ENCODE results near the gene KMT2C.

KMT2C gene

DNA sequence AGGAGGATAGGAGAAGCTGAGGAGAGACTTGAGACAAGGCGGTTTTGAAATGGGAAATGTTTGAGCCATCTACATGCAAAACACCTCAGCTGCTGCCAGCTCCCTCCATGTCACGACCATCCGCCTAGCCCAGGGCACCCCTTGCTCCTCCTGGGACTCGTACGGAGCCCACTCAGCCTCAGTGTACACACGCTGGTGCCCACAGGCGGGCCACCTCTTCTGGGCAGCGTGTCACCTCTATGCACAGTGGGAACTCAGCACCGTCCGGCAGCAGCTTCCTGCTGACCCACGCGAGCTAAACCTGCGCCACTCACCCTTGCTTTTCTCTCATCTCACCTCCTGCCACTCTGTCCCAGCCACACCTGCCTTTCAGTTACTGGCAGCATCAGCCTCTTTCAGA is 302.0 kb downstream of the KMT2C start:
- no peak for DNase-seq

DNA sequence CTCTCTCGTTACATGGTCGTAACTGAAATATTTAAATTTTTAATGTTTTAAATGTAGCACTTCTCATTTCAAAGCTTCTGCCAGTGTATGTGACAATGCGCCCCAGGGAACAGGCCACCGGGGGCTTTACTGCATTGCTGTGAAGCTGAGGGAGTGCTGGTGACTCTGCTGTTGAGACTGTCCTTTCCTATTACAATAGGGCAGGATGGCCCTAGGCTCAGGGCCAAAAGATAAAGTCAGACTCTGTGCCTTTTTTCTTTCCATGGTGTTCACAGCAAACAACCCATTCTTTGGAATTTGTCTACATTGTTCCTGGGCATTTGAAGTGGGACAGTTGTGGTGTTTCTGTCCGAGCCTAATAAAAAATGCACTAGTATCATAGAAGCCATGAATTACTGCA is 303.0 kb downstream of the KMT2C start:
- DNase-seq = no peak

DNA sequence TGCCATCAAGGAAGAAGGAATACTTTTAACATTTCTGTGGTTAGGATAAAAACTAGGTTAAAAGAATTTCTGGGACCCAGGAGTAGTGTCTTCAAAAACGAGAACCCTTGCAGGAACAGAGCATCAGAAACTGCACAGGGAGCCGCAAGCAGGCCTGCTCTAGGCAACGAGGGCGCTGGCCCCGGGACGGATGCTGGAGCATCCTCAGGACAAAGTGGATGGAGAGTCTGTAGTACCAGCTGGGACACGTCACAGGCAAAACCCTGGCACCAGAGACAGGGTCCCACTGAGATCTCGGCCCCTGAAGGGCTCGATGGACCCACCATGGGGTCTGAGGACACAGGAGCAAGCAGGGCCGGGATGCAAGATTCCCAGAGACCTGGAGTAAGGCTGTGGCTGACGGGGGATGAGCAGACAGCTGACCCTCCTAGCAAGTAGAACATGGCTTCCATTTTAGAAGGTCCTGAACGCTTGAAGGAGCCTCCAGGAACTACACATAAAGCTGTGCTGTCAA is 303.8 kb downstream of the KMT2C start:
- no peak for DNase-seq

DNA sequence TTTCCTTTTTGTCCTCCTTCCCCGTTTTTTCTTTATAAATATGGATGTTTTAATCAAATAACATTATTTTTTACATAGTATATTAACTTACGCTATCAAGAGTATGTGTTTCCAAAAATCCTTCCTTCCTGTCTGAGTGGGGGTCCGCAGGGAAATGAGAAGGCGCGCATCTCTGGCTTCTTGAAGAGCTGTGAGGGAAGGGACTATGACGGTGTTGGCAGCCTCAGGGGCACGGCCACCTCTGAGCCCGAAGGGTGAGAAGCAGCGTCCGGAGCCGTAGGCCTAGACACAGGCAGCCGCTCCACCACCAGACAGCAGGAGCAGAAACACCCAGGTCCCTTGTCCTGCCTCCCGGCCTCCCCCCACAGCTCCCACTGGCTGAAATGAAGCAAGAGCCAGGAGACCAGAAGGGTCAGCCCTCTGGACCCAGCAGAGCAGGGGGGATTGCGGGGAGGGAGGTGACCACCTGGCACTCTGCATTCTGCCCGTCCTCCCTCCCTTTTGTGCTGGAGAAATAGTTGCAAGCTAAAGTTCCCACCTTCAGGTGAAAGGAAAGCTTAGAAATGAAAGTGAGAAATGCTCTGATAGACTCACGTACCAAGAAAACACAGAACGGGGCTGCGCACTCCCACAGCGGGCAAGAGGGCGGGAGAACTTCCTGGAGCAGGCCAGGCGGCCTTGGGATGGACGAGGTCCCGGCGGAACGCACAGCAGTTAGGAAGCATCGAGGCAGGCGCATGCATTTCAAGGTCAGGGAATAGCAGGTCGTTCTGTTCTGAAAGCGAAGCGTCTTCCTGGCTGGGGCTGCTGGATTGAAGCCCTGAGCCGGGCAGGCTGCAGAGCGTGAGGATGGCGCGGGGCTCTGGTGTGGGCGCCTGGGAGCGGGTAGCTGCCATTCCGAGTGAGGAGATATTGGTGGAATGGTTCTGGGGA is 304.9 kb downstream of the KMT2C start:
- DNase-seq = no peak

DNA sequence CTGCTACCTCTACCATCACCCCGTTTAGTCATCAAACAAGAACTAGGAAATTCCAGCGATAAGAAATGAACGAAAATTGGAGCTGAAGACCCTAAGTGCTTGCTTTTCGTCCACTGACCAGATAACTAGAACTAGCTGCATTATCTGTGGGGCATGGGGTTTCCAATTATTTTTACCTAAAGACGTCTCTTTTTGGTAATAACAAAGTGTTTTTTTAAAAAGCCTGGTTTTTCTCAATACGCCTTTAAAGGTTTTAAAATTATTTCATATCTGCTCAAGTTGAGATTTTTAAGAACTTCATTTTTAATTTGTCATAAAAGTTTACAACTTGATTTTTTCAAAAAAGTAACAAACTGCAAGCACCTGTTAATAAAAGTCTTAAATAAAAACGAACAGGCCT is 306.1 kb downstream of the KMT2C start:
- DNase-seq = no peak

DNA sequence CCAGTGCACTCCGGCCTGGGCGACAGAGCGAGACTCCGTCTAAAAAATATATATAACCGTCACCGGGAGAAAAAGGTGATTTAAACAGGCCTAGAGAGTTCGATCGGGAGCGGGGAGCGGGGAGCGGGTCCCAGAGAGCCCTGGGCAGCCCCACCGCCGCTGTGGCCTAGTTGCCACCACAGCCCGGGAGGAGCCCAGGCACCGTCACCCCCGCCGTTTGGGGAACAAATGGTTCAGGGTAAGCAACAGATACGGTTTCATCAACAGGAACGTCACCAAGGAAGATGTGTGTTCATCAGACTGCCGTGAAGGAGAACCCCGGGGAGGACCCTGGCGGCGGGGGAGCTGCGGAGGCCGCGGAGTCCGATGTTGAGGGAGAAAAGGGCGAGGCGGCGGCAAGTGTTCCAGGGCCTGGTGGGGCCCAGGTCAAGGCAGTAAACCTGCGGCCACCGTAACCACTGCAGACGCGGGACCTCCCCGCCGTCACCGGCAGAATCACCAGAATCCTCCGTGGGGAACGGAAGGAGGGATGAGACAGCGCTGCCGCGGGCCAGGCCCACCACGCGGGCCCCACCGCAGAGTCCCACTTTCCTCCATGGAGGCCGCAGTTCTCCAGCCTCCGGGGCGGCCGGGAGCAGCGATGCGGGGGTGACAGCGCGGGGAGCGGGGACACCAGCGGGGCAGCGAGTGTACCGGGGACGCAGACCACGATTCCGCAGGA is 306.9 kb downstream of the KMT2C start:
- no peak for DNase-seq

DNA sequence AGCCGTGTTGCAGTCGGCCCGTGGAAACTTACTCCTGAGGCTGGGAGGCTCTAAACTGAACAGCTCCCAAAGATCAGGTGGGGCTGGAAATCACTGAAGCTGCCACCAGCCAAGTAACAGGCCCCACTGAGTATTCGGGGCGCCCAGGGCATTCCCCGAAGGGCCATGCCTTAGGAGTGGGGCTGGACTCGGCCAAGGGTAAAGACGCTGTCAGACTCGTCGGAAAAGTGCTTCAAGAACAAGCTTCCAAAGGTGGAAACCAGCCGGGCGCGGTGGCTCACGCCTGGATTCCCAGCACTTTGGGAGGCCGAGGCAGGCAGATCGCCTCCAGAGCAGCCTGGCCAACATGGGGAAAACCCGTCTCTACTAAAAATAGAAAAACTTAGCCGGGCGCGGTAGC is 307.6 kb downstream of the KMT2C start:
- DNase-seq = no peak

DNA sequence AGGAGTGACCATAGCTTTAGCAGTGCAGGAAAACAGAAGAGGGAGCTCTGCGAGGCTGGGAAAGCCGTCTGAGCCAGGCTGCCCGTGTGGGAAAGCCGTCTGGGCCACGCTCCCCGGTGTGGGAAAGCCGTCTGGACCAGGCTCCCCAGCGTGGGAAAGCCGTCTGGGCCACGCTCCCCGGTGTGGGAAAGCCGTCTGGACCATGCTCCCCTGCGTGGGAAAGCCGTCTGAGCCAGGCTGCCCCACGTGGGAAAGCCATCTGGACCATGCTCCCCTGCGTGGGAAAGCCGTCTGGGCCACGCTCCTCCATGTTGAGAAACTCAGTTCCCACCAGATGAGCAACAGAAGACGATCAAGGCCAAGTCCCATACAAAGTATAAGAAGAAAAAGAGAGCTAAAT is 308.6 kb downstream of the KMT2C start:
- DNase-seq = no peak

DNA sequence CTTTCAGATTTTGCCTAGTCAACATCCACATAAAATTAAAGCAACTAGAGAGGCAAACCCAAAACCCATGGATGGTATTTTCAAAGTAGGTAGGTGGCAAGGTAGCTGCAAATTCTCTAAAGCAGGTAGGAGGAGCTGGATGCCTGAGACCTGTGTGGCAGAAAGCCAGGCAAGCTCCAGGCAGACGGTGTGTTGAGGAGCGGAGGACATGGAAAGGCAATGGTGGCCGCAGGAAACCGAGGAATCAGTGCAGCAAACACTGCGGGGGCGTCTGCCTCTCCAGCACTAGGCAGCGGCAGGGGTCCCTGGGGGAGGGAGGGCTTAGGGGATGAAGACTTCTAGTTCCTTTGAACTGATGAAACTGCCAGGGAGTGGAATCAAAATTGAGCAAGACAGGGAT is 309.1 kb downstream of the KMT2C start:
- DNase-seq = no peak

DNA sequence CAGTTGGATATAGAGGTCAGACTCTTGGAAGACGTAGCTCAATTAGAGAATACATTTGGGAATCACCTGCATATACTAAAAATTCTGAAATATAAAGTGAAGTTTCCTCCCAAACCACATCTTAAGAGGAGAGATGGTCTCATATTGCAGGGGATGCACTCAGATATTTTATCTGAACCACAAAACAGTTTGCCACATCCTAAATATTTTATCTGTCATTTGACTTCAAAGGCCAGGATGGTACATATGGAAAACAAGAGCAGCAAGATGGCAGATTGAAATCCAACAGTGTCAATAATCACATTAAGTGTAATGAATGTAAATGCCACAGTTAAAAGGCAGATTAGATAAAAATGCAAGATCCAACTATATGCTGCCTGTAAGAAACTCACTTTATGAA is 313.3 kb downstream of the KMT2C start:
- DNase-seq = no peak

DNA sequence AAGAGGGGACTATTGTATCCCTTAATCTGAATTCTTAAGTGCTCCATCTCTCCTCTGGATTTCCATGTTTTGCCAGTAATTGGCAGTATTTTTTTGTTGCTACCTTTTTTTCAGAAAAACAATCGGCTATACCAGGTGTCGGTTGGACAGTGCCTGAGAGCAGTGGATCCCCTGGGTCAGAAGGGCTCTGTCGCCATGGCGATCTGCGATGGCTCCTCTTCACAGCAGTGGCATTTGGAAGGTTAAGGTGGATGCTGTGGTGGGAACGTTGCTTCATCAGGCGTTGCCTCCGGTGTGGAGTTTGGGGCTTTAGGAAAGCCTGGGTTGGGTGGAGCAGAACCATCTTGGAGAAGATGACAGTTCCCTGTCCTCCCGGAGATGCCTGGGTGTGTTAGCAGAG is 314.4 kb downstream of the KMT2C start:
- DNase-seq = no peak

DNA sequence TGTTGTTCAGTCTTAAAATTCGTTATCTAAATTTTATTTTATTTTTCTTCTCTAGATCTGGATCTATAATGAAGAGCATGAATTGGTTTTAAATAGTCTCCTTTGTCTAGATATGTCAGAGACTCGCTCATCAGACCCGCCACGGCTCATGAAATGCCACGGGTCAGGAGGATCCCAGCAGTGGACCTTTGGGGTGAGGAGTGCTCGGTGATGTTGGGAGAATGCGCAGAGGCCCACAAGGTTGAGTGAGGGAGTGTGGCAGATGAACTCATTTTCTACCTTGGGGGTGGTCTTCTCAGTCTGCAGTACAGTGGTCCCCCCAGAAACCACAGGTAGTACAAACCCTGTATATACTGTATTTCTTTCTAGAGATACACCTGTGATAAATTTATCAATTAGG is 315.0 kb downstream of the KMT2C start:
- no peak for DNase-seq

DNA sequence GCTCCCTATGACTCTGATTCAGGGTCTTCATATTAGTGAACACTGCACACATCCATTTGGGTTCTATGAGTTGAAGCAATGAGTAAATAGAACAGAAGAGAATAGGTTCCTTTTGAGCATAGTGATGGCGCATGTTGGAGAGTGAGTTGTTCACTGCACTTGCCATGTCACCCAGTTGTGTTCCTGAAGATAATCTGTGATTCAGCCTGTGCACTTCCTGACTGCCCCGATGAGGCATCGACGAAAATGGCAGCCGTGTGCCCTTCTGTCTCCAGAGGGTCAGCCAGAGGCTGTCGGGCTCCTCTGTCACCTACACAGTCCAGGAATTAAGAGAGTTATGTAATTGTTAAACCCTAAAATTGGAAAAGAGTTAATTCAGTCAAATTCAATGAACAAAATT is 315.6 kb downstream of the KMT2C start:
- DNase-seq = no peak

DNA sequence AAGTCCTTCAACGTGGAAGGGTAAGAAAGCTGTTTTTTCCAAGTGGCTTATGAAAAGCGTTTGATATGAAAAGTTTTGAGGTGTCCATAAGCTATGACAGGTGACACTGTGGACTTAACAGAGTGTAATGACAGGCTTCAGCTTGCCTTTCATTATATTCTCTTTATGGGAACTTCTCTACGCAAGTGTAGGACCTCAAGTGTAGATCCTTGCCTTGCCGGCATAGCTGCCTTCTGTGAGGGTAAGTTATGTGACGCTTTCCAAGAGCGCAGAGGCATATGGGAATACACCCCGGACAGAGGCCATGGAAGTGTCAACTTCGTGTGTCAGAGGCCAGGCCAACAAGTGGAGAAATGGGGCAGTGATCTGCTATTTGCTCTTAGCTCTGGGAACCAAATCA is 318.4 kb downstream of the KMT2C start:
- no peak for DNase-seq

DNA sequence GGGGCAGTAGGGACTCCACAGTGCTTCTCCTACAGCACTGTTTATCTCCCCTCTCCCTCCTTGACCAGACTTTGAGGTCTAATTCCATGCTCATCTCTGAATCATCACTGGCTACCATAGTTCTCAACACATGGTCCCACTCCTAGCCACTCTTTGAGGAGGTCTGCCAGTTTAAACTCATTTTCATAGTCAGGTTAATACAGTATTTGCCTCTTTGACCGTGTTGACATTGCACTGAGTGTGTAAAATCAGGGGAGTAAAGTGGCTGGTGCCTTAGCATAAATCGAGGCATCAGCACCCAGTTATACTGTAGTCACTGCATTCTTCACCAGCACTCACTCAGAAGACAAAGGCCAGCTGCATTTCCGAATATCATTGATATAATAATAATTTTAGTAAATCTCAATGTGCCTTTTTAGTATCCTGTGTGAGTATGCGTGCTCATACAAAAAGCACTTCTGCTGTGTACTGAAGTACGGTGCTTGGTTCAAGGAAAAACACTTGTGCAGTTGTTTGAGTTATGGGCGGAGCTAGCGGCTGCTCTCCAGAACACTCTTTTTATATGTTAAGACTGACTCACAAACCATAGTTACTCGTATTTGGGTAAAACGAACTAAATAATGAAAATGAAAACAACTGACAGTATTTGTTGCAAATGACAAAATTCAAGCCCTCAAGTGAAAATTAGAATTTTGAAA is 320.6 kb downstream of the KMT2C start:
- no peak for DNase-seq

DNA sequence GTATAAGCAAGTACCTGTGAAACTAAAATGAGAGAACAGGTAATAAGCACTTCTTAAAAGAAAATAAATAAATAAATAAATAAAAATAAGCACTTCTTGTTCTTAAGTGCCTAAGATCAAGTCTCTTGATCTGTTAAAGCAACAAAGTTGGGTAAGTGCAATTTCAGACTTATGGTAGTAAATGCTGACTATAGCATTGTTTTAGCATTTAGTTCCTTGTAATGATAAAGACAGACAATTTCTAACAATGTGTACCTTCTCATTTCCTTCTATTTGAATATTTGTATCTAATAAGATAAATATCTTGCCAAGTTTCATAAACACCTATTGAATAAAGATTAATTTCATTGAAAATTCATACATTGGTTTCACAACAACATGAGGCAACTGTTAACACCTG is 323.0 kb downstream of the KMT2C start:
- no peak for DNase-seq

DNA sequence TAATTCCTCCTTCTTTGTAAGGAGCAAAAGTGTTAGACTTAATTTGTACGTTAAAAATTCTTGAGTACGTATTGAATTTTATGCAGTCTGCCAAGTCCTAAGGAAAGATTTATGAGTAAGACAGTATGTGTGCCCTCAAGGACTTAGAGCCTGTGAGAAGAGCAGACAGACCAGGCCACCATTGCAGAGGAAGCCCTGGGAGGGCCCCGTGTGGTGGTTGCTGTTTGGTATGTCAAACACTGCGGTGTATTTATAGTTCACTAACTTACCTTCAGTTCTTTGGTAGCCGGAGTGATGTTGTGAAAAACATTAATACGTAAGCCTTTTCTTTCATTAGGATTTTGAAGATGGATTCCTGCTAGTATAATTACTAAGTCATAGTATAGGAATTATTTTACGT is 327.4 kb downstream of the KMT2C start:
- no peak for DNase-seq

DNA sequence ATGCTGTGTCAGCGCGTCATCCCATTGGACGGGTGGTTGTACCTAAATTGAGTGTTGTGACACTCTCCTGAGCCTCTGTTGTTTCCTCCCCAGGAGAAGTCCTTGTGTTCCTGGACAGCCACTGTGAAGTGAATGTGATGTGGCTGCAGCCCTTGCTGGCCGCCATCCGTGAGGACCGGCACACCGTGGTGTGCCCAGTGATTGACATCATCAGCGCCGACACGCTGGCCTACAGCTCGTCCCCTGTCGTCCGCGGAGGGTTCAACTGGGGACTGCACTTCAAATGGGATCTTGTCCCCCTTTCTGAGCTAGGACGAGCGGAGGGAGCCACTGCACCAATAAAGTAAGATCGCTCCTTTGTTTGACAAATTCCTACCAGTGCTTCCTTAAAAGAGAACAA is 327.9 kb downstream of the KMT2C start:
- DNase-seq = no peak

DNA sequence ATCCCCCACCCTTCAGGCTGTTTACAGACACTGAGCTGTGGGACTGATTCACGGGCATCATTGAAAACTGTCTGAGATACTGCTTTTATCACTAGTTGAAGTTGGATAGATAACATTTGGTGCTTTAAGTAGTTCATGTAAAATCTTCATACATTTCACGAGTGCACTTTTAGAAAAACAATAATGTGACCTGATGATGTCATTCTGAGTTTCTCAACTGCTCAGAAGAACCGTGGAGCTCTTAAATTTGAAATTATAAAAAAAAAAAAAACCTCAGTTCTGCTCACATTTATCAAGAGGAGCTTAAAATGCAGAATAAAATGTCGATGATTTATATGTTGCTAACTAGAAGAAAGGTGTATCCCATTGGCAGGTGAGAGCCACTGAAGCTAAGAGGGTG is 328.8 kb downstream of the KMT2C start:
- DNase-seq = no peak

DNA sequence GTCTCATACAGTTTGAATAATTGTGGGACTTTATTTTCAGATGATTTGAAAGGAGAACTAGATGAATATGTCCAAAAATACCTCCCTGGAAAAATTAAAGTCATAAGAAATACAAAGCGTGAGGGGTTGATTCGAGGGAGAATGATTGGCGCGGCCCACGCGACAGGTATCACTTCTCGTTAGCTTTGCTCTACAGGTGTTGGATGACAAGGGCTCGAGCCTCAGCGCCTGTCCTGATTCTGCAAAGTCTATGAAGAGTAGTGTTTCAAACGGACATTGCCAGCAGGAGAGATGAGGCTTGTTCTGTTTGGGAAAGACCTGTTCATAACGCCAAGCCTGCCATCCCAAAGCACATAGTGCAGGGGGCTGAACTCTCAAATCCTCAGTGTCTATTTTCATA is 330.6 kb downstream of the KMT2C start:
- DNase-seq = no peak

DNA sequence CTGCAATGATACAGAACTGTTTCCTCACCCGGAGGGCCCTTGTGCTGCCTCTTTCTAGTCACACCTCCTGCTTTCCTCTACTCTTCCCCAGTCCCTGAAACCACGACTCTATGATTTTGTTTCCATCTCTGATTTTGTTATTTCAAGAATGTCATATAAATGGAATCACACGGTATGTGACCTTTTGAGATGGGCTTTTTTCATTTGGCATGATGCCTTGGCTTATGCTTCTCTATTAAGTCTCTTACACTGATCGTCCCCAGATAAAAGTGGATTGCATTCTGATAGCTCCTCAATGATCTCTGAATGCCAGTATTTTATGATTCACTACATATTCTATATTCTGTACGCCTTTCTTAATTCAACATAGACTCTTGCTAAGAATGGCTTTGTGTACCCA is 332.1 kb downstream of the KMT2C start:
- DNase-seq = no peak

DNA sequence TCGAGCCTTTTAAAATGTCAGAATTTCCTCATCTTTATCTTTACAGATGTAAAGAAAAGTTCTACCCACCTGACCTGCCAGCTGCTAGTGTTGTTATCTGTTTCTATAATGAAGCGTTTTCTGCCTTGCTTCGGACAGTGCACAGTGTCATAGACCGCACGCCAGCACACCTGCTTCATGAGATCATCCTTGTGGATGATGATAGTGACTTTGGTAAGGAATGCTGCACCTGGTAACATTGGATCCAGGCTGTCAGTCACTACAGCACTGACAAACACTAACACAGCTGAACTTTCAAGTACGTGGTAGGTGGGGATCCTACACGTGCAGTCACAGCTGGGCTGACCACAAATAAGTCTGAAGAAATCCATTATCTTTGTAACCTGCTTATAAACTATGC is 332.7 kb downstream of the KMT2C start:
- DNase-seq = no peak

DNA sequence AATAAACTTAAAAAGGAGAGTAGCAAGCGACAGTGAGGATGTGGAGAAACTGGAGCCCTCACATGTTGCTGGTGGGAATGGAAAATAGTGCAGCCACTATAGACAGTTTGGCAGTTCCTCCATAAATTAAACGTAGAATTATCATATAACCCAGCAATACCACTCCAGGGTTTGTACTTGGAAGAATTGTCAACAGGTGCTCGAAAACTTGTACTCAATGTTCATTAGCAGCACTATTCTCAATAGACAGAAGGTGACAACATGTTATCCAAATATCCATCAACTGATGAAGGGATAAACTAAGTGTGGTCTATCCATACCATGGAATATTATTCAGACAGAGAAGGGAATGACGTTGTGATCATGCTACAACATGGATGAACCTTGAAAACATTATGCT is 338.5 kb downstream of the KMT2C start:
- no peak for DNase-seq

DNA sequence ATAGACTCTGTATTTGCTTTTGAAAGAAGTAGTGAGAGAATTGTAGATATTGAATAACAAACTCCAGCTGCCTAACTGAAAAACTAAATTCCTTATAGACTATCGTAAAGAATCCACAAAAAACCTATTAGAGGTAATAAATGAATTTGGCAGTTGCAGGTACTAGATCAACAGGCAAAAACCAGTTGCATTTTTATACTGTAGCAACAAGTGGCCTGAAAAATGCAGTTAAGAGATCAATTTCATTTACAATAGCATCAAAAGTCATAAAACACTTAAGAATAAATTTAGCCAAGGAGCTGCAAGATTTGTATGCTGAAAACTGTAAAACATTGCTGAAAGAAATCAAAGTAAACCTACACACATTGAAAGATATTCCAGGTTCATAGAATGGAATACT is 340.0 kb downstream of the KMT2C start:
- no peak for DNase-seq
